ENCODE data around the gene MRPL58.
"Not testable (repeated sequence)": the region's sequence is repeated elsewhere in the genome, so short reads cannot be mapped to it uniquely, and the experiment has no call there.

MRPL58 gene

DNA sequence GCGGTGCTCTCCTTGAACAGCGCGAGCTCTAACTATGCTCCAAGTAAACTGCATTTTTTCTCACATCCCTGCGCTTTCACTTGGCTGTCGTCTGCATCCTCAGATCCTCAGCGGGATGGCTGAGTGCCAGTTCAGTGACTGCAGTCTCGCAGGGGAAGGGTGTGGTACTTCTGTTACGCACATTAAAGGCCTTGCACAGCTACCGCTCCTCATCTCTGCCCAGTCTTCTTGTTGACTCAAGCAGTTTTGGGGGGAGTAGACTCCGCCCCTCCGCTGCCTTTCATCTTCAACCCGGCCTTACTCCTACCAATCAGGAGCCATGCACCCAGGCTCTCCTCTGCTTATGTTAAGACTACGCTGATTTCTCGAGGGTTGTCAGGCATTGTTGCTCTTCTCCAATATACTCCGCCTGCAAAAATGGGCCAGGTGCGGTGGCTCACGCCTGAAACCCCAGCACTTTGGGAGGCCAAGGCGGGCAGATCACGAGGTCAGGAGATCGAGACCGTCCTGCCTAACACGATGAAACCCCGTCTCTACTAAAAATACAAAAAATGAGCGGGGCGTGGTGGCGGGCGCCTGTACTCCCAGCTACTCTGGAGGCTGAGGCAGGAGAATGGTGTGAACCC is 24.3 kb downstream of the MRPL58 start:
- H2AK5ac ChIP-seq (ENCODE audit: low read length, severe bottlenecking): no peak overlapping the region
- 95% methylated on average over 27 of the region's 27 CpGs for WGBS
- no peak for DNase-seq
- peak overlapping the region in 1 of 2 experiments; percentile 51 for H3K4me3 ChIP-seq (ENCODE audit: insufficient read depth in 1 of 2, low read depth in 1 of 2, low read length in 2 of 2)
- peaks cover 8% of the 10 kb centered on the region for H3K79me1 ChIP-seq (replicated peaks; ENCODE audit: low read length, poor library complexity, severe bottlenecking)
- peak overlapping the region; percentile 45 for H4K8ac ChIP-seq (ENCODE audit: low read length)
- H2BK15ac ChIP-seq (ENCODE audit: low read depth, poor library complexity, severe bottlenecking): no peak overlapping the region
- no peak overlapping the region for H2AFZ ChIP-seq (ENCODE audit: low read depth, low read length)
- H4K91ac ChIP-seq (ENCODE audit: low read length): no peak overlapping the region
- peaks cover 33 to 41% of the 10 kb centered on the region in 2 experiments for H3K36me3 ChIP-seq (ENCODE audit: control insufficient read depth in 1 of 2, insufficient read depth in 2 of 2, low read depth in 1 of 2, low read length in 2 of 2)
- no peaks in the 10 kb centered on the region for H3K9me3 ChIP-seq (ENCODE audit: control insufficient read depth, low read length)
- peaks cover 17% of the 10 kb centered on the region for H3K4me1 ChIP-seq (ENCODE audit: control insufficient read depth, insufficient read depth, low read depth, low read length)
- H2BK5ac ChIP-seq (ENCODE audit: low read depth, low read length, poor library complexity, severe bottlenecking): no peak overlapping the region
- no peak overlapping the region for H2BK120ac ChIP-seq (ENCODE audit: low read depth, low read length)
- no peak overlapping the region for H3K27ac ChIP-seq (ENCODE audit: low read length, poor library complexity, severe bottlenecking)
- H3K14ac ChIP-seq (ENCODE audit: low read length in 2 of 2): no peak overlapping the region
- no peaks in the 10 kb centered on the region for H3K27me3 ChIP-seq (ENCODE audit: control insufficient read depth in 1 of 2, insufficient read depth in 1 of 2, low read length in 2 of 2)
- H3K4me2 ChIP-seq (ENCODE audit: low read length, poor library complexity, severe bottlenecking): no peak overlapping the region
- H2BK12ac ChIP-seq (ENCODE audit: low read length in 2 of 2): no peak overlapping the region
- H3K9ac ChIP-seq (ENCODE audit: low read length): peak overlapping the region; percentile 99
- no peak overlapping the region for H3K23ac ChIP-seq (ENCODE audit: low read length in 2 of 2)
- H3K4ac ChIP-seq (ENCODE audit: low read depth in 1 of 2, low read length in 2 of 2): no peak overlapping the region
- H3K18ac ChIP-seq (ENCODE audit: low read depth in 1 of 2, low read length in 2 of 2): no peak overlapping the region

- Histone ChIP-seq H4K8ac (ENCODE audit: low read length) (no peak overlapping the region), H2BK15ac (ENCODE audit: low read depth, poor library complexity, severe bottlenecking) (no peak overlapping the region), H3K27ac (ENCODE audit: low read length, poor library complexity, severe bottlenecking) (no peak overlapping the region), H2BK12ac (ENCODE audit: low read length in 2 of 2) (no peak overlapping the region), H3K4ac (ENCODE audit: low read depth in 1 of 2, low read length in 2 of 2) (no peak overlapping the region), H4K91ac (ENCODE audit: low read length) (no peak overlapping the region), H2AK5ac (ENCODE audit: low read length, severe bottlenecking) (no peak overlapping the region), H3K14ac (ENCODE audit: low read length in 2 of 2) (no peak overlapping the region), H3K4me3 (ENCODE audit: insufficient read depth in 1 of 2, low read depth in 1 of 2, low read length in 2 of 2) (no peak overlapping the region), H2BK5ac (ENCODE audit: low read depth, low read length, poor library complexity, severe bottlenecking) (no peak overlapping the region), H3K9me3 (ENCODE audit: control insufficient read depth, low read length) (no peaks in the 10 kb centered on the region), H3K18ac (ENCODE audit: low read depth in 1 of 2, low read length in 2 of 2) (no peak overlapping the region), H3K79me1 (replicated peaks; ENCODE audit: low read length, poor library complexity, severe bottlenecking) (peaks cover 10% of the 10 kb centered on the region), H3K36me3 (ENCODE audit: control insufficient read depth in 1 of 2, insufficient read depth in 2 of 2, low read depth in 1 of 2, low read length in 2 of 2) (peaks cover 37 to 48% of the 10 kb centered on the region in 2 experiments), H2AFZ (ENCODE audit: low read depth, low read length) (no peak overlapping the region), H2BK120ac (ENCODE audit: low read depth, low read length) (no peak overlapping the region), H3K4me2 (ENCODE audit: low read length, poor library complexity, severe bottlenecking) (no peak overlapping the region), H3K4me1 (ENCODE audit: control insufficient read depth, insufficient read depth, low read depth, low read length) (peaks cover 6% of the 10 kb centered on the region), H3K9ac (ENCODE audit: low read length) (no peak overlapping the region), H3K23ac (ENCODE audit: low read length in 2 of 2) (no peak overlapping the region), H3K27me3 (ENCODE audit: control insufficient read depth in 1 of 2, insufficient read depth in 1 of 2, low read length in 2 of 2) (no peaks in the 10 kb centered on the region)
- 96% methylated on average over 5 of the region's 5 CpGs for WGBS
- no peak for DNase-seq
Observed at GRCh38 chr17:75039238-75039637, 26.8 kb downstream of the MRPL58 start.

DNA sequence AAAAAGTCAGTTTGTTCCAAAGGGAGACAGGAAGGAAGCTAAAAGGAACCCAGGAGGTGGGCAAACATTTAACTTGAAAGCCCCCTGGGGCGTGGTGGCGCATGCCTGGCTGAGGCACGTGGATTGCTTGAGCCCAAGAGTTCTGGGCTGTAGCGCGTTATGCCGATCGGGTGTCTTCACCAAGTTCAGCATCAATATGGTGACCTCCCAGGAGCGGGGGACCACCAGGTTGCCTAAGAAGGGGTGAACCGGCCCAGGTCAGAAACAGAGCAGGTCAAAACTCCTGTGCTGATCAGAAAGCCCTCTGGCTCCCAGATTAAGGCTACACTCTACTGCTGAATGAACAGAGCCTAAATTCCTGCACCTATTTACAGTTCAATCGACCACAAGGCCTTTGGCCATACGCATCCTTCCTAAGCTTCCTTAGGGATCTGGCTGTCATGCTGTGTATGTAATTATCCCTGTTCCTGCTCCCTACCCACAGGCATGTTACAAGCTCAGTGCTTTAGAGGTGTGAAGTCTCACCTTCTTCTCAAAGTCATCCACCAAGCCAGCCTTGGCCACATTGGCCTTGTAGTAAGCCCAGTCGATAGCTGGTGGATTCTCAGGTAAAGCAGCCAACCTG is 29.3 kb downstream of the MRPL58 start:
- H2AK5ac ChIP-seq (ENCODE audit: low read length, severe bottlenecking): no peak overlapping the region
- no peak overlapping the region for H3K23ac ChIP-seq (ENCODE audit: low read length in 2 of 2)
- H2AFZ ChIP-seq (ENCODE audit: low read depth, low read length): no peak overlapping the region
- H2BK12ac ChIP-seq (ENCODE audit: low read length in 2 of 2): no peak overlapping the region
- peaks cover 2% of the 10 kb centered on the region for H3K4me1 ChIP-seq (ENCODE audit: control insufficient read depth, insufficient read depth, low read depth, low read length)
- H3K4ac ChIP-seq (ENCODE audit: low read depth in 1 of 2, low read length in 2 of 2): no peak overlapping the region
- H2BK15ac ChIP-seq (ENCODE audit: low read depth, poor library complexity, severe bottlenecking): no peak overlapping the region
- no peak overlapping the region for H2BK5ac ChIP-seq (ENCODE audit: low read depth, low read length, poor library complexity, severe bottlenecking)
- peaks cover 33 to 48% of the 10 kb centered on the region in 2 experiments for H3K36me3 ChIP-seq (ENCODE audit: control insufficient read depth in 1 of 2, insufficient read depth in 2 of 2, low read depth in 1 of 2, low read length in 2 of 2)
- no peak for DNase-seq
- H3K27me3 ChIP-seq (ENCODE audit: control insufficient read depth in 1 of 2, insufficient read depth in 1 of 2, low read length in 2 of 2): no peaks in the 10 kb centered on the region
- no peak overlapping the region for H2BK120ac ChIP-seq (ENCODE audit: low read depth, low read length)
- H4K8ac ChIP-seq (ENCODE audit: low read length): no peak overlapping the region
- no peak overlapping the region for H3K14ac ChIP-seq (ENCODE audit: low read length in 2 of 2)
- no peak overlapping the region for H3K4me3 ChIP-seq (ENCODE audit: insufficient read depth in 1 of 2, low read depth in 1 of 2, low read length in 2 of 2)
- H3K4me2 ChIP-seq (ENCODE audit: low read length, poor library complexity, severe bottlenecking): no peak overlapping the region
- H4K91ac ChIP-seq (ENCODE audit: low read length): no peak overlapping the region
- peaks cover 12% of the 10 kb centered on the region for H3K79me1 ChIP-seq (replicated peaks; ENCODE audit: low read length, poor library complexity, severe bottlenecking)
- H3K9me3 ChIP-seq (ENCODE audit: control insufficient read depth, low read length): no peaks in the 10 kb centered on the region
- 81% methylated on average over 12 of the region's 12 CpGs for WGBS
- no peak overlapping the region for H3K27ac ChIP-seq (ENCODE audit: low read length, poor library complexity, severe bottlenecking)
- H3K9ac ChIP-seq (ENCODE audit: low read length): no peak overlapping the region
- H3K18ac ChIP-seq (ENCODE audit: low read depth in 1 of 2, low read length in 2 of 2): no peak overlapping the region

DNA sequence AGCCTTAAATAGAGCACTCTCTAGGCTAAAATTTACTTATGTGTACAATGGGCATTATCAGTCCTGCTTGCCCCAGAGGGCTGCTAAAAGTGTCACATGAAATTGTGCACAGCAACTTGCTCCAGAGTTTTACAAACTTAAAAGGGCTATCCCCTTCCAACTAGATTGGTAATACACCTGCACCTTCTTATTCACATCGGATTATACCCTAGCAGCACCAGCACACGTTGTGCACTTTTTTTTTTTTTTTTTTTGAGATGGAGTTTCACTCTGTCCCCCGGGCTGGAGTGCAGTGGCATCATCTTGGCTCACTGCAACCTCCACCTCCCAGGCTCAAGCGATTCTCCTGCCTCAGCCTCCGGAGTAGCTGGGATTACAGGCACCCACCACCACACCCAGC is 31.3 kb downstream of the MRPL58 start:
- not testable (repeated sequence) for H3K4me3 ChIP-seq (ENCODE audit: insufficient read depth in 1 of 2, low read depth in 1 of 2, low read length in 2 of 2)
- WGBS: 76% methylated on average over 5 of the region's 5 CpGs

More for the DNA sequence above, 31.3 kb downstream of the MRPL58 start:
- not testable (repeated sequence) for H2BK5ac ChIP-seq (ENCODE audit: low read depth, low read length, poor library complexity, severe bottlenecking); H3K23ac ChIP-seq (ENCODE audit: low read length in 2 of 2); H3K4ac ChIP-seq (ENCODE audit: low read depth in 1 of 2, low read length in 2 of 2); H2BK15ac ChIP-seq (ENCODE audit: low read depth, poor library complexity, severe bottlenecking); H3K9me3 ChIP-seq (ENCODE audit: control insufficient read depth, low read length); H4K8ac ChIP-seq (ENCODE audit: low read length); H2AK5ac ChIP-seq (ENCODE audit: low read length, severe bottlenecking); DNase-seq; H2AFZ ChIP-seq (ENCODE audit: low read depth, low read length); H2BK120ac ChIP-seq (ENCODE audit: low read depth, low read length); H3K14ac ChIP-seq (ENCODE audit: low read length in 2 of 2); H3K27ac ChIP-seq (ENCODE audit: low read length, poor library complexity, severe bottlenecking); H3K9ac ChIP-seq (ENCODE audit: low read length); H3K18ac ChIP-seq (ENCODE audit: low read depth in 1 of 2, low read length in 2 of 2); H3K4me2 ChIP-seq (ENCODE audit: low read length, poor library complexity, severe bottlenecking); H2BK12ac ChIP-seq (ENCODE audit: low read length in 2 of 2); H3K4me1 ChIP-seq (ENCODE audit: control insufficient read depth, insufficient read depth, low read depth, low read length); H3K27me3 ChIP-seq (ENCODE audit: control insufficient read depth in 1 of 2, insufficient read depth in 1 of 2, low read length in 2 of 2); H4K91ac ChIP-seq (ENCODE audit: low read length)
- Histone ChIP-seq H3K79me1 (replicated peaks; ENCODE audit: low read length, poor library complexity, severe bottlenecking) (peaks cover 17% of the 10 kb centered on the region), H3K36me3 (ENCODE audit: control insufficient read depth in 1 of 2, insufficient read depth in 2 of 2, low read depth in 1 of 2, low read length in 2 of 2) (peaks cover 25 to 36% of the 10 kb centered on the region in 2 experiments)
